Measurements from ENCODE around the gene NFYC.

GRCh38 chr1:40690771-40691537 is 550 bp upstream of the NFYC start:
- TF ChIP-seq CTCF (IDR thresholded peaks at IDR 0.05) (no peak), POLR2AphosphoS5 (IDR thresholded peaks at IDR 0.05) (no peak)
